T-helper 17 cell (primary cell): Measurements from ENCODE around the gene PMM2. TPM values are rescaled to one million over a fixed set of nuclear protein-coding genes. Genes with fewer than 3 reads are reported as not detected.
"Not testable (repeated sequence)": the region's sequence is repeated elsewhere in the genome, so short reads cannot be mapped to it uniquely, and the experiment has no call there.

Experiments used
- ATAC-seq: fragments of 150-1000 bp; cut with Tn5 transposase; 2 replicates; pipeline ENCODE4 v1.10.0; 2021; ENCODE audit warnings: mild to moderate bottlenecking, moderate library complexity
- DNase-seq, 3 donors: peaks; one replicate each; pipeline versions ENCODE4 v3.0.0 to v3.0.0-alpha.2; 2020 to 2021
- H3K9me3 ChIP-seq: one replicate; pipeline ENCODE4 v1.7.0; 2013; ENCODE audit warnings: low read length, mild to moderate bottlenecking; ENCODE audit not compliant: control insufficient read depth, poor library complexity, severe bottlenecking
- H3K27ac Mint-ChIP-seq: one replicate; pipeline ENCODE4 v1.8.0; 2022; ENCODE audit warnings: mild to moderate bottlenecking, moderate library complexity, mixed read lengths
- H3K27me3 Mint-ChIP-seq: one replicate; pipeline ENCODE4 v1.8.0; 2022; ENCODE audit warnings: mixed read lengths
- H3K36me3 Mint-ChIP-seq: one replicate; pipeline ENCODE4 v1.8.0; 2022; ENCODE audit warnings: low read depth, mixed read lengths
- H3K4me1 Mint-ChIP-seq: one replicate; pipeline ENCODE4 v1.8.0; 2022; ENCODE audit warnings: mild to moderate bottlenecking, mixed read lengths
- H3K4me3 Mint-ChIP-seq: one replicate; pipeline ENCODE4 v1.8.0; 2022; ENCODE audit warnings: mild to moderate bottlenecking, moderate library complexity, mixed read lengths
- total RNA-seq, 4 donors: library from RNA in 2 of 4; stranded (reverse) in 2 of 4; gene quantifications; one replicate each; pipeline ENCODE4 v1.2.3 and lab custom pipeline; 2022 to 2026

PMM2 gene
- total RNA-seq (10 to 100 TPM; 35.8 to 40.6 TPM), total RNA-seq (lab: John Stamatoyannopoulos, UW) (41.2 to 64.3 reads per million in 2 donors)

GRCh38 chr16:8797364-8798173 is at the start of gene PMM2, which contains the start of gene TMEM186:
TSS of gene PMM2 (plus strand) at chr16:8797839. CDS start at chr16:8797883, 44 bp downstream.
TSS of gene TMEM186 (minus strand) at chr16:8797639. CDS start at chr16:8797614, 25 bp downstream.
- H3K9me3 ChIP-seq, result no peaks in the 10 kb centered on the region
- H3K27me3 Mint-ChIP-seq, result no peaks in the 10 kb centered on the region
- peak within 1 kb of the TSS; percentile 92 for H3K4me3 Mint-ChIP-seq
- H3K4me1 Mint-ChIP-seq, result peaks cover 24% of the 10 kb centered on the region
- peak; percentile 88 to 93 (median 89) for DNase-seq
- peak; percentile 97 for ATAC-seq
- H3K27ac Mint-ChIP-seq, result peak within 1 kb of the TSS; percentile 94
- H3K36me3 Mint-ChIP-seq, result no peaks in the 10 kb centered on the region

DNA sequence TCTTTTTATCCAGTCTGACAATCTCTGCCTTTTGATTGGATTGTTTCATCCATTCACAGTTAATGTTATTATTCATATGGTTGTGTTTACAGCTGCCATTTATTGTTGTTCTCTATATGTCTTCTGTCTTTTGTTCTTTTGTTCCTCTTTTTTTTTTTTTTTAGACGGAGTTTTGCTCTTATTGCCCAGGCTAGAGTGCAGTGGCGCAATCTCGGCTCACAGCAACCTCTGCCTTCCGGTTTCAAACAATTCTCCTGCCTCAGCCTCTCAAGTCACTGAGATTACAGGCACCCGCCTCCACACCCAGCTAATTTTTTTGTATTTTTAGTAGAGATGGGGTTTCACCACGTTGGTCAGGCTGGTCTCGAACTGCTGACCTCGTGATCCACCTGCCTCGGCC is 48.7 kb upstream of the PMM2 start:
- not testable (repeated sequence) for H3K27me3 Mint-ChIP-seq, ATAC-seq, H3K9me3 ChIP-seq, H3K4me1 Mint-ChIP-seq, H3K4me3 Mint-ChIP-seq, H3K36me3 Mint-ChIP-seq, H3K27ac Mint-ChIP-seq, DNase-seq

- H3K4me3 Mint-ChIP-seq, result no peak overlapping the region
- ATAC-seq, result no peak
- no peaks in the 10 kb centered on the region for H3K27me3 Mint-ChIP-seq
- no peaks in the 10 kb centered on the region for H3K9me3 ChIP-seq
- no peak for DNase-seq
- H3K4me1 Mint-ChIP-seq, result no peaks in the 10 kb centered on the region
- no peak overlapping the region for H3K27ac Mint-ChIP-seq
- H3K36me3 Mint-ChIP-seq, result peaks cover 5% of the 10 kb centered on the region
Observed at GRCh38 chr16:8751481-8752311, 45.9 kb upstream of the PMM2 start.

DNA sequence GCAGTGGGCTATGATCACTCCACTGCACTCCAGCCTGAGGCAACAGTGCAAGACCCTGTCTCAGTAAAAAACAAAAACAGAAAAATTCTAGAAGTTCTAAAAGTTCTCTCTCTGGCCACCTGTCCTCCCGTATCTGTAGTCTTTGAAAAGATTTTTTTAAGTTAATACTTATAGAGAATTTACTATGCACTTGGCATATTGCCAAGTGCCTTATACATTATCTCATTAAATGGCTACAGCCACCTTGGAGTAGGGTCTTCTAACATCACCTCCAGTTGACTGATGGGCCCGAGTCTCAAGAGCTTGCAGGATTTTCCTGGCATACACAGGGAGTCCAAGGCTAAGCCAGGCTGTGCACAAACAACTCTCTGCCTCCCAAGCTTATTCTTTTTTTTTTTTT is 44.9 kb upstream of the PMM2 start:
- H3K27ac Mint-ChIP-seq, result no peak overlapping the region
- no peak for ATAC-seq

GRCh38 chr16:8753416-8754054 is 44.1 kb upstream of the PMM2 start:
- no peak for ATAC-seq
- no peaks in the 10 kb centered on the region for H3K9me3 ChIP-seq
- Mint-ChIP-seq H3K27me3 (no peaks in the 10 kb centered on the region), H3K27ac (no peak overlapping the region), H3K4me1 (no peaks in the 10 kb centered on the region), H3K36me3 (peaks cover 5% of the 10 kb centered on the region), H3K4me3 (no peak overlapping the region)
- no peak for DNase-seq

More for the DNA sequence above, 44.9 kb upstream of the PMM2 start:
- peaks cover 5% of the 10 kb centered on the region for H3K36me3 Mint-ChIP-seq
- no peak overlapping the region for H3K4me3 Mint-ChIP-seq
- H3K9me3 ChIP-seq, result no peaks in the 10 kb centered on the region
- H3K4me1 Mint-ChIP-seq, result no peaks in the 10 kb centered on the region
- DNase-seq, result no peak
- H3K27me3 Mint-ChIP-seq, result no peaks in the 10 kb centered on the region

DNA sequence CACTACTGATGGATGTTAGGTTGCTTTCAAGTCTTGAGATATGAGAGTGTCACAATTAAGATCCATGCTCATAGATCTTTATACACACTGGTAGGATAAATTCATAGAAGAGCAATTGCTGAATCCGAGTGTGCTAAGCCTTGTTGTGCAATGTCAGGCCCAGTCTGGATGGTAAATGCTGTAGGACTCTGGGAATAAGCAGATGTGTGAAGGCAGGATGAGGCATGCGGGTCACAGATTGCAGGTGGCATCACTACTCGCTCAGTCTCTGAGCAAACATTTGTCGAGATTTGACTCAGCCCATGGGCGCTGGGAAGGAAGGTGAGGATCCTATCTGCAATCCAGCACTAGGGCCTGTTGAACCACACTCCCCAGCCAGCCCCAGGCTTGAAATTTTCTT is 40.9 kb upstream of the PMM2 start:
- no peak overlapping the region for H3K27ac Mint-ChIP-seq

GRCh38 chr16:8758022-8758421 is 39.6 kb upstream of the PMM2 start:
- H3K27me3 Mint-ChIP-seq, result no peaks in the 10 kb centered on the region
- H3K36me3 Mint-ChIP-seq, result peaks cover 9% of the 10 kb centered on the region
- H3K9me3 ChIP-seq, result no peaks in the 10 kb centered on the region
- ATAC-seq, result no peak
- no peak overlapping the region for H3K4me3 Mint-ChIP-seq
- H3K4me1 Mint-ChIP-seq, result no peaks in the 10 kb centered on the region
- H3K27ac Mint-ChIP-seq, result no peak overlapping the region
- DNase-seq, result no peak

More for the DNA sequence above, 40.9 kb upstream of the PMM2 start:
- no peaks in the 10 kb centered on the region for H3K4me1 Mint-ChIP-seq
- ATAC-seq, result no peak
- H3K4me3 Mint-ChIP-seq, result no peak overlapping the region
- no peaks in the 10 kb centered on the region for H3K9me3 ChIP-seq
- no peak for DNase-seq
- H3K36me3 Mint-ChIP-seq, result peaks cover 9% of the 10 kb centered on the region
- no peaks in the 10 kb centered on the region for H3K27me3 Mint-ChIP-seq

DNA sequence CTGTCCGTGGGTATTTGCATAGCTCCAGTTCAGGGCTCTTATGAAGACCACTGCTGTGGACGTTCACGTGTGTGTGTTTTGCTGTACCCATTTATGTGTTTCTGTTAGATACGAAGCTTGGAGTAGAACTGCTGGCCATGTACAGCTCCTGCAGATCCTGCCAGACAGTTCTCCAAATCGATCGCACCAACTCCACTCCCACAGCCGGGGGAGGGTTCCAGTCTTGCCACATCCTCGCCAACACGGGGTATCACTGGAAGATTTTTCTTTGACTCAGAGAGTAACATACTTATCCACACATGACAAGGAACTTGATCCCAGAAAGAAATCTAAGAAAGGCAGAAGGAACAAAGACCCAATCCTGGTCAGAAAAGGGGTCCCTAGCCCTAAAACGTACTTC is 37.6 kb upstream of the PMM2 start:
- H3K27me3 Mint-ChIP-seq, result no peaks in the 10 kb centered on the region
- H3K9me3 ChIP-seq, result no peaks in the 10 kb centered on the region
- H3K4me1 Mint-ChIP-seq, result no peaks in the 10 kb centered on the region
- H3K27ac Mint-ChIP-seq, result no peak overlapping the region
- ATAC-seq (no peak), DNase-seq (no peak)
- no peak overlapping the region for H3K4me3 Mint-ChIP-seq
- peaks cover 7% of the 10 kb centered on the region for H3K36me3 Mint-ChIP-seq

DNA sequence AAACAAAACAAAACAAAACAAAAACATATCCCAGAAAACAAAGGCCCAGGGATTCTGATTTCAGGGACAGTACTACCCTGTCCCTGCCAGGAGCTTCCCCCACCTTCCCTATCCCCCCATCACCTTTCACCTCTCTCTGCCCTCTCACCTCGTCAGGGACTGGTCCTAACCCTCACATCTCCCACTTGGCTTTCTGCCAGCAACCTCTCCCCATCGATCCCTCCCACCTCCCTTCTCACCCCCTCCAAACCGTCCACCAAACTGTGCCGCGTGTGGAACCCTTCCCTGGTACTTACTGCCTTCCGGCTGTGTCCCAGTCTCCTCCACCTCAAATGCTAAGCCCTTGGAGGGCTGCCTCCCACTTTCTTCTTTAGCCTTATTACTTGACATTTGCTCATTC is 36.6 kb upstream of the PMM2 start:
- Mint-ChIP-seq H3K36me3 (peaks cover 6% of the 10 kb centered on the region), H3K4me1 (no peaks in the 10 kb centered on the region), H3K27me3 (no peaks in the 10 kb centered on the region), H3K27ac (no peak overlapping the region), H3K4me3 (no peak overlapping the region)
- DNase-seq (no peak), ATAC-seq (no peak)
- no peaks in the 10 kb centered on the region for H3K9me3 ChIP-seq

- H3K27me3 Mint-ChIP-seq, result no peaks in the 10 kb centered on the region
Observed at GRCh38 chr16:8762254-8762653, 35.4 kb upstream of the PMM2 start.

GRCh38 chr16:8763083-8763482 is 34.6 kb upstream of the PMM2 start:
- H3K9me3 ChIP-seq, result no peaks in the 10 kb centered on the region
- no peaks in the 10 kb centered on the region for H3K27me3 Mint-ChIP-seq
- ATAC-seq (no peak), DNase-seq (no peak)
- peaks cover 4% of the 10 kb centered on the region for H3K36me3 Mint-ChIP-seq
- H3K4me3 Mint-ChIP-seq, result no peak overlapping the region
- H3K4me1 Mint-ChIP-seq, result no peaks in the 10 kb centered on the region
- no peak overlapping the region for H3K27ac Mint-ChIP-seq

More at GRCh38 chr16:8762254-8762653, 35.4 kb upstream of the PMM2 start:
- peaks cover 4% of the 10 kb centered on the region for H3K36me3 Mint-ChIP-seq
- H3K27ac Mint-ChIP-seq, result no peak overlapping the region
- H3K4me3 Mint-ChIP-seq, result no peak overlapping the region
- ATAC-seq, result no peak
- no peaks in the 10 kb centered on the region for H3K9me3 ChIP-seq
- DNase-seq, result no peak
- no peaks in the 10 kb centered on the region for H3K4me1 Mint-ChIP-seq

DNA sequence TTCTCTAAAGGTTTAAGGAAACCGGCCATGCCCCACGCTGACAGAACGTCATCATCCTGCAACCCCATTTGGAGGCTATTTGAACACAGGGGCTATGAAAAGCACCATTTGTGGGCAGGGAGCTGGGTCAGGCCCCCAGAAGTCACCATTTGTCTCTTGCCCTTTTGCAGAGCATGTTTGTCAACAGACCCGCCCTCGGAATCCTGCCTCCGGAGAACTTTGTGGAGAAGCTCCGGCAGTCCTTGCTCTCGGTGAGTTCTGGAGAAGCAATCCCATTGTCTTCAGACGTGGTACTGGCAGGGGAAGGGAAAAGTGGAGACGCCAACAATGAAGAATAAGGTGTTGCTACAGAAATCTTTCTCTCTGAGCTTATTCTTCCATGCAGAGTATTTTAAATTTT is 33.7 kb upstream of the PMM2 start:
- peaks cover 4% of the 10 kb centered on the region for H3K36me3 Mint-ChIP-seq
- H3K9me3 ChIP-seq, result no peaks in the 10 kb centered on the region
- DNase-seq, result no peak
- H3K4me1 Mint-ChIP-seq, result no peaks in the 10 kb centered on the region
- H3K4me3 Mint-ChIP-seq, result no peak overlapping the region
- H3K27ac Mint-ChIP-seq, result no peak overlapping the region
- H3K27me3 Mint-ChIP-seq, result no peaks in the 10 kb centered on the region
- no peak for ATAC-seq
